ENCODE measurements around the gene AANAT. TPM values are rescaled to one million over a fixed set of nuclear protein-coding genes. Genes with fewer than 3 reads are reported as not detected.

Gene AANAT
- total RNA-seq, 1 donor = not detected

GRCh38 chr17:76437467-76438402 lies 29.7 kb upstream of the AANAT start:
- Histone ChIP-seq H3K4me3 (ENCODE audit: low read length) (no peak overlapping the region), H3K27me3 (ENCODE audit: insufficient read depth, low read length) (no peaks in the 10 kb centered on the region), H3K4me1 (ENCODE audit: insufficient read depth, low read length) (peaks cover 18% of the 10 kb centered on the region), H3K9me3 (ENCODE audit: low read depth, low read length) (no peaks in the 10 kb centered on the region)

GRCh38 chr17:76438906-76439305 lies 28.5 kb upstream of the AANAT start:
- Histone ChIP-seq H3K4me1 (ENCODE audit: insufficient read depth, low read length) (peaks cover 23% of the 10 kb centered on the region), H3K27me3 (ENCODE audit: insufficient read depth, low read length) (no peaks in the 10 kb centered on the region), H3K9me3 (ENCODE audit: low read depth, low read length) (no peaks in the 10 kb centered on the region), H3K4me3 (ENCODE audit: low read length) (no peak overlapping the region)

DNA sequence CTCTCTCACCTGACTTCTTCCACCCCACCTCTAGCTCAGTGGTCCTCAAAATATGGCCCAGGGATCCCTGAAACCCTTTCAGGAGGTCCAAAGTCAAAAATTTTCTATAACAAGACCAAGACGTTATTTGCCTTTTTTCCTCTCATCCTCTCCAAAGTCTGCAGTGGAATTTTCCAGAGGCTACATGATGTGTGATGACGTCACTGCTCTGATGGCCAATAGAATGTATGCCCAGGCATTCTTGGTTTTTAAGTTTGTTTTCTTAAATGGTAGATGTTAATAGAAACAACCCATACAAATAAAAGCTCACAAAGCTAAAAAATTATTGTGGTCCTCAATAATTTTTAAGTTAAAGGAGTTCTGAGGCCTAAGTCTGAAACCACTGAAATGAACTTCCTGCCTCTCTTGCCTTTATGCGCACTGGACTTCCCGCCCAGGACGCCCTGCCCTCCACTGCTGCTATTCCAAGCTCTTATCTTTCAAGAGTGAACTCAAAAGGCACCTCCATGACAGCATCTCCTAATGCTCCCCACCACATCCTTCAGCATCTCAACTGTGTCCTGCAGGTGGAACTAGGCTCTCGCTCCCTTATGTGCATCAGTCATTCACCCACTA lies 28.0 kb upstream of the AANAT start:
- Histone ChIP-seq H3K4me3 (ENCODE audit: low read length) (no peak overlapping the region), H3K27me3 (ENCODE audit: insufficient read depth, low read length) (no peaks in the 10 kb centered on the region), H3K9me3 (ENCODE audit: low read depth, low read length) (no peaks in the 10 kb centered on the region), H3K4me1 (ENCODE audit: insufficient read depth, low read length) (peaks cover 23% of the 10 kb centered on the region)

- Histone ChIP-seq H3K27me3 (ENCODE audit: insufficient read depth, low read length) (no peaks in the 10 kb centered on the region), H3K4me3 (ENCODE audit: low read length) (no peak overlapping the region), H3K9me3 (ENCODE audit: low read depth, low read length) (no peaks in the 10 kb centered on the region), H3K4me1 (ENCODE audit: insufficient read depth, low read length) (peaks cover 31% of the 10 kb centered on the region)
Measured at GRCh38 chr17:76440751-76441362, 26.5 kb upstream of the AANAT start.

GRCh38 chr17:76441686-76442340 lies 25.6 kb upstream of the AANAT start:
- Histone ChIP-seq H3K4me3 (ENCODE audit: low read length) (no peak overlapping the region), H3K27me3 (ENCODE audit: insufficient read depth, low read length) (no peaks in the 10 kb centered on the region), H3K4me1 (ENCODE audit: insufficient read depth, low read length) (peaks cover 40% of the 10 kb centered on the region), H3K9me3 (ENCODE audit: low read depth, low read length) (no peaks in the 10 kb centered on the region)

- Histone ChIP-seq H3K4me3 (ENCODE audit: low read length) (no peak overlapping the region), H3K9me3 (ENCODE audit: low read depth, low read length) (no peaks in the 10 kb centered on the region), H3K27me3 (ENCODE audit: insufficient read depth, low read length) (no peaks in the 10 kb centered on the region), H3K4me1 (ENCODE audit: insufficient read depth, low read length) (peaks cover 46% of the 10 kb centered on the region)
Measured at GRCh38 chr17:76442341-76443338, 24.8 kb upstream of the AANAT start.

- H3K27me3 ChIP-seq (ENCODE audit: insufficient read depth, low read length) = no peaks in the 10 kb centered on the region
- H3K4me1 ChIP-seq (ENCODE audit: insufficient read depth, low read length) = peaks cover 43% of the 10 kb centered on the region
- H3K4me3 ChIP-seq (ENCODE audit: low read length) = no peak overlapping the region
- H3K9me3 ChIP-seq (ENCODE audit: low read depth, low read length) = no peaks in the 10 kb centered on the region
Measured at GRCh38 chr17:76444518-76445311, 22.7 kb upstream of the AANAT start.

- Histone ChIP-seq H3K9me3 (ENCODE audit: low read depth, low read length) (no peaks in the 10 kb centered on the region), H3K4me3 (ENCODE audit: low read length) (no peak overlapping the region), H3K27me3 (ENCODE audit: insufficient read depth, low read length) (no peaks in the 10 kb centered on the region), H3K4me1 (ENCODE audit: insufficient read depth, low read length) (peaks cover 44% of the 10 kb centered on the region)
Measured at GRCh38 chr17:76445697-76446448, 21.5 kb upstream of the AANAT start.

DNA sequence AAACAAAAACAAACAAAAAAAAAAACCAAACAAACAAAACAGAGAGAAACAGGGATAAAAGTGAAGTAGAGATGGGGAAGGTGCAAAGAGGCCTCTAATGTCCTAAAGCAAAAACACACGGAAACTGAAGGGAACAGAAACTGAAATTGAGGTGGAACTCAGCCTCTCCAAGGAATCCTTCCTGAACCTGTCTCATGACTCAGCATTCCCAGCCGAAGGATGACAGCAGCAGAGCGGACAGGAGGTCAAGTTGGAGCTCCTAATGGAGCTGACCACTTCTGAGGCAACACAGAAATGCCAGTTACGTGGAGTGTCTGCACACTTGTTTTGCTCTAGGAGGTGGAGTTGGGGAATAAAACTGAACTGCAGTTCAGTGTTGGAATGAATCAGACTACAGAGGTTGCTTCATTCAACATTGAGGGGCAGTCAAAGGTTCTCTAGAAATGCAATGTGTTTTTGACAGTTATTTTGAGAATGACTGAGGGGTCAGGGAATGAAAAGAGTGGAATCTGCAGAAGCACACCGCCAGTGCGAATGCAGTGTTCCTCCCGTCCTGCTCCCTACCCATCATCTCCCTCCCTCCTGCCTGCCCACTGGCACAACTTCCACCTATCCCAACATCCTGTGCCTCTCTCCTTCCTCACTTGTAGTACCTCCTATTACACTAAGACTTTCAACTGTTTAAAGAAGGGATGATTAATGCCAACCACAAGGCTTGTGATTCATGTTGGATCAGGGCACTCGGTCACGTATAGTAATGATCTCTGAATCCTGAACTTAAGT lies 20.8 kb upstream of the AANAT start:
- Histone ChIP-seq H3K9me3 (ENCODE audit: low read depth, low read length) (no peaks in the 10 kb centered on the region), H3K4me3 (ENCODE audit: low read length) (no peak overlapping the region), H3K27me3 (ENCODE audit: insufficient read depth, low read length) (no peaks in the 10 kb centered on the region), H3K4me1 (ENCODE audit: insufficient read depth, low read length) (peaks cover 45% of the 10 kb centered on the region)

DNA sequence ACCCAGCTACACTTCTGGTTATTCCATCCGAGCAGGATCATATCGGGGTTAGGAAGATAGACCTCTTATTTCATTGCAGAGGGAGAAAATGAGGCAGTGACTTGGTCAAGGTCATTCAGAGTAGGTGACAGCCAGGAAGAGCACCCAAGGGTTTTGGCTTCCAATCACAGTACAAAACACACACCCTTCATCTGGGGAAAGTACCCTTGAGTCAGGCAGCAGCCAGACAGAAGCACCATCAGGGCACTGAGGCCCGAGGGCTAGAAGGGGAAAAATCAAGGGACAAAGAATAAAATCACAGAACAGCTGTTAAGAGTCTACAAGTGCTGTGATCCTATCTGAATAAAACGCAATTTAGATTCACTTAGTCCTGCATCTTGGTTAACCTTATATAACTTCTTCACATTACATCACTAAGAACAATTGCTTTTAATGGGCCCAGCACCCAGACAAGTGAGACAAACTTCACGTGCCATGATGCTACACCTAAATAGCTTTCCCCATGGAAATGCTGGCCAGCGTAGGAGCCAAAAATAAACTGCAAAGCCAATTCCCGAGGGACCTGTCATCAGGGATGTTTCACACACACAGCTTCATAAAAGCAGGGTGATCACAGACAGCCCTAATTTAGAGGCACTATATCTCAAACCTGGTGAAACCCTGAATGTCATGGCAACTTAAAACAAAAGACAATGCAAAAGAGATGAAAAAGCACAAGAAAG lies 19.3 kb upstream of the AANAT start:
- Histone ChIP-seq H3K27me3 (ENCODE audit: insufficient read depth, low read length) (no peaks in the 10 kb centered on the region), H3K4me1 (ENCODE audit: insufficient read depth, low read length) (peaks cover 42% of the 10 kb centered on the region)

GRCh38 chr17:76449126-76449525 lies 18.3 kb upstream of the AANAT start:
- Histone ChIP-seq H3K4me1 (ENCODE audit: insufficient read depth, low read length) (peaks cover 40% of the 10 kb centered on the region), H3K27me3 (ENCODE audit: insufficient read depth, low read length) (no peaks in the 10 kb centered on the region), H3K4me3 (ENCODE audit: low read length) (no peak overlapping the region), H3K9me3 (ENCODE audit: low read depth, low read length) (no peaks in the 10 kb centered on the region)

More for the DNA sequence above, 19.3 kb upstream of the AANAT start:
- Histone ChIP-seq H3K9me3 (ENCODE audit: low read depth, low read length) (no peaks in the 10 kb centered on the region), H3K4me3 (ENCODE audit: low read length) (no peak overlapping the region)

GRCh38 chr17:76451506-76451905 lies 15.9 kb upstream of the AANAT start:
- Histone ChIP-seq H3K27me3 (ENCODE audit: insufficient read depth, low read length) (no peaks in the 10 kb centered on the region), H3K4me3 (ENCODE audit: low read length) (no peak overlapping the region), H3K4me1 (ENCODE audit: insufficient read depth, low read length) (peaks cover 26% of the 10 kb centered on the region), H3K9me3 (ENCODE audit: low read depth, low read length) (no peaks in the 10 kb centered on the region)
